A673 (cell line): ENCODE data around the gene KRT28. TPM values are rescaled to one million over a fixed set of nuclear protein-coding genes. Genes with fewer than 3 reads are reported as not detected.

ENCODE experiments used
- BruUV-seq: library from RNA; stranded (reverse); fragments of 400-500 nt; replicated peaks from 2 replicates; lab custom pipeline; 2021; lab: Mats Ljungman, UMichigan
- CTCF ChIA-PET: fragments of 300-600 bp; sonication (Branson Sonifier 250); formaldehyde crosslinking; loops from one replicate; lab custom pipeline; 2022; ENCODE audit warnings: antibody characterized with exemption; lab: Charles Lee
- POLR2A ChIA-PET: fragments of 300-600 bp; sonication (Branson Sonifier 250); formaldehyde crosslinking; loops from one replicate; lab custom pipeline; 2022; ENCODE audit warnings: antibody characterized with exemption; ENCODE audit not compliant: low non-redundant PET; lab: Charles Lee
- DNase-seq: peaks from one replicate; pipeline ENCODE4 v3.0.0-alpha.2; 2015; ENCODE audit warnings: low spot score
- H3K27ac ChIP-seq: fragments of 200-600 bp; sonication (generic); 2 replicates; pipeline ENCODE4 v1.5.1; 2016; ENCODE audit warnings: mixed run types, low read depth, mild to moderate bottlenecking, mixed read lengths, antibody characterized with exemption, low read length; ENCODE audit not compliant: poor library complexity, severe bottlenecking
- H3K27me3 ChIP-seq: fragments of 200-600 bp; sonication (generic); replicated peaks from 2 replicates; pipeline ENCODE4 v1.6.1; 2017; ENCODE audit warnings: mixed run types, low read depth, mild to moderate bottlenecking, mixed read lengths, antibody characterized with exemption, low read length; ENCODE audit not compliant: insufficient read depth, poor library complexity
- H3K36me3 ChIP-seq: fragments of 200-600 bp; sonication (generic); 2 replicates; pipeline ENCODE4 v1.6.1; 2016; ENCODE audit warnings: mixed run types, mild to moderate bottlenecking, mixed read lengths, antibody characterized with exemption, low read length; ENCODE audit not compliant: insufficient read depth, poor library complexity, severe bottlenecking
- H3K4me1 ChIP-seq: fragments of 200-600 bp; sonication (generic); 2 replicates; pipeline ENCODE4 v1.6.1; 2017; ENCODE audit warnings: mixed run types, mild to moderate bottlenecking, mixed read lengths, antibody characterized with exemption, low read length; ENCODE audit not compliant: insufficient read depth, poor library complexity, severe bottlenecking
- H3K4me3 ChIP-seq: fragments of 200-600 bp; sonication (generic); 2 replicates; pipeline ENCODE4 v1.5.1; 2016; ENCODE audit warnings: low read depth, mixed run types, mild to moderate bottlenecking, mixed read lengths, low read length; ENCODE audit not compliant: poor library complexity, severe bottlenecking
- H3K9me3 ChIP-seq: fragments of 200-600 bp; sonication (generic); 2 replicates; pipeline ENCODE4 v1.6.1; 2016; ENCODE audit warnings: mixed run types, low read depth, mild to moderate bottlenecking, mixed read lengths, antibody characterized with exemption, low read length; ENCODE audit not compliant: poor library complexity, severe bottlenecking
- CTCF ChIP-seq: fragments of 300-800, 200-600 bp; sonication (generic); conservative IDR thresholded peaks from 2 replicates; pipeline ENCODE4 v1.5.1; 2017; ENCODE audit warnings: low read depth, mild to moderate bottlenecking, antibody characterized with exemption, low read length, moderate library complexity, mixed read lengths
- EZH2 ChIP-seq: fragments of 200-600 bp; sonication (generic); IDR thresholded peaks from 2 replicates; pipeline ENCODE4 v1.6.1; 2017; ENCODE audit warnings: borderline replicate concordance, low read depth, mild to moderate bottlenecking, mixed read lengths, antibody characterized with exemption, low read length; ENCODE audit not compliant: poor library complexity, severe bottlenecking
- intact Hi-C: fragments of 100-400 bp; cut with micrococcal nuclease; formaldehyde crosslinking; loops from one replicate; pipeline ENCODE4 v1.10.0; 2022; ENCODE audit not compliant: unreplicated experiment
- total RNA-seq: library from RNA; stranded (reverse); gene quantifications from 2 replicates; pipeline ENCODE4 v1.2.3, GENCODE V29; 2021

The KRT28 gene
- total RNA-seq, 1 experiment from 2014 or later: not detected

- no TSS peak for BruUV-seq
- intact Hi-C loops: no loop called here
- ChIA-PET CTCF (no interaction called here), POLR2A (no interaction called here)
- Histone ChIP-seq H3K27me3 (no peaks in the 10 kb centered on the region), H3K27ac (no peak within 1 kb of the TSS), H3K9me3 (no peaks in the 10 kb centered on the region), H3K36me3 (peaks cover under 1% of the 10 kb centered on the region), H3K4me3 (no peak within 1 kb of the TSS), H3K4me1 (peaks cover 4% of the 10 kb centered on the region)
- DNase-seq: no peak
- no peak for TF ChIP-seq EZH2
These were observed 22.5 kb upstream of the KRT28 start, which contains the start of gene KRT10 for GRCh38 chr17:40822132-40822812. KRT10 (minus strand) TSS chr17:40822614; CDS start chr17:40822585, 29 bp downstream.

- TF ChIP-seq EZH2 (no peak), CTCF (no peak)
These were observed 21.8 kb upstream of the KRT28 start for GRCh38 chr17:40821536-40821935.

DNA sequence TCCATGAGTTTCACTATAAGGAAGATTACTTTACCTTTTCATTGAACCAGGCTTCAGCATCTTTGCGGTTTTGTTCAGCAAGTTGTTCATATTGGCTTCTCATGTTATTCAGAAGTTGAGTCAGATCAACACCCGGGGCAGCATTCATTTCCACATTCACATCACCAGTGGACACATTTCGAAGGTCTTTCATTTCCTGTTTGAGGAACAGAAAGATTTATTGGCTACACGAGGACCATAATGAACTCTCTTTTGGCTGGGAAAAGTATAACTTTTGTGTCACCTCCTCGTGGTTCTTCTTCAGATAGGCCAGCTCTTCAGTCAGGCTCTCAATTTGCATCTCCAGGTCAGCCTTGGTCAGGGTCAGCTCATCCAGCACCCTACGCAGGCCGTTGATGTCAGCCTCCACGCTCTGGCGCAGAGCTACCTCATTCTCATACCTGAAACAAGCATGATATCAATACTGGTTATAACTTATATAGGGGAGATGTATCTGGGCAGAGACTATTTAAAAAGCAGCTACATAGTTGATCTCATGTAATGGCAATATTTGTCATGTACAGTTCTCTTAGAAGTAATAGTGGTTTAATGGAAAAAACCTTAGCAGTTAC, 20.6 kb upstream of the KRT28 start:
- no peak for DNase-seq
- POLR2A ChIA-PET: no interaction called here
- Histone ChIP-seq H3K4me1 (no peaks in the 10 kb centered on the region), H3K36me3 (peaks cover 3% of the 10 kb centered on the region), H3K27ac (peak overlapping the region; percentile 87), H3K27me3 (no peaks in the 10 kb centered on the region), H3K4me3 (peak overlapping the region; percentile 64), H3K9me3 (no peaks in the 10 kb centered on the region)
- TF ChIP-seq CTCF: no peak
- no peak for TF ChIP-seq EZH2
- BruUV-seq: no TSS peak
- CTCF ChIA-PET: no interaction called here
- intact Hi-C loops: no loop called here

More at GRCh38 chr17:40821536-40821935, 21.8 kb upstream of the KRT28 start:
- intact Hi-C loops: no loop called here
- ChIA-PET POLR2A (no interaction called here), CTCF (no interaction called here)
- H3K4me1 ChIP-seq: no peaks in the 10 kb centered on the region
- H3K27me3 ChIP-seq: no peaks in the 10 kb centered on the region
- no peak for DNase-seq
- H3K36me3 ChIP-seq: peaks cover 3% of the 10 kb centered on the region
- no peaks in the 10 kb centered on the region for H3K9me3 ChIP-seq
- no peak overlapping the region for H3K4me3 ChIP-seq
- no peak overlapping the region for H3K27ac ChIP-seq
- BruUV-seq: no TSS peak
